Right cardiac atrium (tissue), 5 donors: ENCODE measurements around the gene CSMD2. TPM values are rescaled to one million over a fixed set of nuclear protein-coding genes. Genes with fewer than 3 reads are reported as not detected.
A peak's percentile ranks its signal among the peaks of the same experiment; 100 is the strongest.

Experiments used
- ATAC-seq, 2 donors: fragments of 200-7000 bp; cut with Tn5 transposase; one replicate each; pipeline versions ENCODE4 v1.8.0 to v1.9.1; 2020; ENCODE audit warnings: moderate library complexity in 2 of 2, mild to moderate bottlenecking in 1 of 2
- DNase-seq, 3 donors: peaks; one replicate each; pipeline ENCODE4 v3.0.0-alpha.2; 2020
- H3K27ac ChIP-seq: one replicate; pipeline ENCODE4 v1.5.1; 2013; ENCODE audit warnings: mild to moderate bottlenecking, low read length, control low read depth, moderate library complexity
- H3K27me3 ChIP-seq: one replicate; pipeline ENCODE4 v1.6.1; 2013; ENCODE audit not compliant: control insufficient read depth, insufficient read depth
- H3K4me1 ChIP-seq: one replicate; pipeline ENCODE4 v1.6.1; 2013; ENCODE audit warnings: low read length; ENCODE audit not compliant: control insufficient read depth, insufficient read depth
- H3K4me3 ChIP-seq: one replicate; pipeline ENCODE4 v1.5.1; 2013; ENCODE audit warnings: low read length, control low read depth
- H3K9me3 ChIP-seq: one replicate; pipeline ENCODE4 v1.6.1; 2013; ENCODE audit warnings: low read length; ENCODE audit not compliant: control insufficient read depth
- WGBS: extraction: QIAGEN DNeasy Blood & Tissue Kit; methylation state at CpG from one replicate; pipeline ENCODE4 v1.1.7; 2013; 5-methylcytosine and 5-hydroxymethylcytosine counted together
- intact Hi-C, 4 donors: fragments of 100-400 bp; cut with DNase I; formaldehyde crosslinking; loops; one replicate each; pipeline versions ENCODE4 v1.11.0 to v1.14.0; 2022 to 2023
- polyA plus RNA-seq: library from polyadenylated mRNA; stranded (reverse); fragments of 200-250 nt; gene quantifications from one replicate; pipeline ENCODE4 v1.2.3, GENCODE V29; 2013
- total RNA-seq, 4 donors: library from RNA; stranded (reverse); fragmentation: NEBNext Ultra II Directional; extraction: Animal tissue kit (Norgen Biotek cat#: 25700); gene quantifications; one replicate each; pipeline ENCODE4 v1.2.1, GENCODE V29; 2021
- donor health status: healthy with polysubstance abuse.
- donor health status: DM: no; HTN: yes; CAD: no.
- donor health status: DM: no; HTN: no; CAD: no.
- donor health status: DM: no; HTN: yes; CAD: no; lungs with severe emphysema.
- donor health status: DM: yes; HTN: yes; CAD: no.

The CSMD2 gene
- total and polyA plus RNA-seq, 5 donors, result 0.11 to 0.59 (median 0.38) TPM

DNA sequence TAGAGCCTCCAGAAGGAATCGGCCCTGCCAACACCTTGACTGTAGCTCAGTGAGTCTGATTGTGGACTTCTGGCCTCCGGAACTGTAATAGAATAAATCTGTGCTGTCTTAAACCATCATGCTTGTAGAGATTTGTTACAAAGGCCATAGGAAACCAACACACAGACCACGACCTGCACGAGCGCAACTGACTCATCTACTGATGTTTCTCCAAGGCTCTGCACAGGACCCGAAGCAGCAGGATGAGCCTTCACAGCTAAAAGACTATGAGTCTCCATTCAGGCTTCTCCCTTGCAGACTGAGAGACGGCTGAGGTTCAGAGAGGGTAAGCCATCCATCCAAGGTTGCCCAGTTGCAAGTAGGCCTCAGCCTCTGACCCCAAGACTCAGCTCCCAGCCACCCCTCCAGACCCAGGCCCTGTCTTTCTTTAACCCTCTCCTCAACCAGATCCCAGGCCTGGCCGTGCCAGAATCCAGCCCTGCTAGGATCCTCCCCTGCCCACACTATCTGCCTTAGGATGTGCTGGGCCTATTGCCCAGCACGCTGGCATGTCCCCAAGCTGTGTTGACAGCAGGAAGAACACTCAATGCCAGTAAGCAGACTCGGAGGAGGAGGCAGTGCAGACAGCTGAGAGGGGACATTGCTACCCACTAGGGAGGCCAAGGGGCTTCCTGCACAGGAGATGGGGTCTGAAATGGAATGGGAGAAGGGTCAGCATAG lies 192.2 kb downstream of the CSMD2 start:
- DNase-seq (peak; percentile 63 to 88 (median 84)), ATAC-seq (peak; percentile 85)
- peaks cover 11% of the 10 kb centered on the region for H3K4me1 ChIP-seq
- no peak overlapping the region for H3K27ac ChIP-seq
- WGBS, result 56% methylated on average over 10 of the region's 10 CpGs
- no peak overlapping the region for H3K4me3 ChIP-seq
- H3K27me3 ChIP-seq, result no peaks in the 10 kb centered on the region
- intact Hi-C loops, result no loop called here
- no peaks in the 10 kb centered on the region for H3K9me3 ChIP-seq

DNA sequence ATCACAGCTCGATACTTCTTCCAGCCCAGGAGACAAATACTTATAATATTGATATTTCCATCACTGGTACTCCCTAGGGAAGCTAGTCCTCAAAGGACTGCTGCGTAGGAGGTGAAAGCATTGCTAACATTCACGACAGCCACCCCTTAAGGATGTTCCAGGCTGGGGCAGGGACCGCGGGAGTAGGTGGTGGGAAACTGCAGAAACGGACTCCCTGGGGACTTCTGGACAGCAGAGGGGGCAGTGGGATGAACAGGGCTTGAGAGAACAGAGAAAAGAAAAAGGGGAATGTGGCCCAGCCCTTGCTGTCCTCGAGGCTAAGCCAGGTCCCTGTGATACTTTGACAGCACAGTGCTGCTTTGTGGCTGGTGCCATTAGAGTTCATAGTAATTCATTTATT lies 193.1 kb downstream of the CSMD2 start:
- Histone ChIP-seq H3K27me3 (no peaks in the 10 kb centered on the region), H3K4me1 (peaks cover 11% of the 10 kb centered on the region), H3K27ac (no peak overlapping the region), H3K9me3 (no peaks in the 10 kb centered on the region), H3K4me3 (no peak overlapping the region)
- DNase-seq (no peak), ATAC-seq (no peak)
- WGBS, result 60% methylated on average over 7 of the region's 7 CpGs
- intact Hi-C loops, result no loop called here

DNA sequence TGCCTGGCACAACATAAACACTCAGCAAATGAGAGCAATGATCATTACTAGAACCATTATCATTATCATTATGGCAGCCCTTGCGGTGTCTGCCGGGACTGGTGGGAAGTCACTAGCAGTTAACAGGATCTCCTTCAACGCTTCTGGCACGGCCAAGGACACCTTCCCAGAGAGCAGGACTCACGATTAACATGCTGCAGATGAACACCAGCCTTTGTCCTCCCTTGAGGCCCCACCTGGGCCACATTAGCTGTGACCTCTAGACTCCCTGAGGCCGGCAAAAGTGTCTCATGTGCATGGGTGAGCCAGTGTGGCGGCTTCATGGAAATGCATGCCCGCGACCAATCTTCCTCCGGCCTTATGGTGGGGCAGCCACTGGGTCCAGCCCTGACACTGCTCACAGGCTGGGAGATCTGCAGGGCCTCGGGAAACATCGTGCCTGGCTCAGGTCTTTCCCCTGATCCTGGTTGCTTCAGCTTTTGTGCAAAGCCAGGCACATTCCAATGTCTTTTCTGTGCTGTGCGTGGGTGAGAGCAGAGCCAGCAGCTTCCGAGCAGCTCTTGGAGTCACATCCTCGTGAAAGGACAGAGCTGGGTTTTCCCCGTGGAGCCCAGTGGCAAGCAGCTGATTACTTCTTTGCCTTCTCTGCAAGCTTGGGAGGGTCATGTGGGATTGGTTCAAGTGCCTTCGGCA lies 193.9 kb downstream of the CSMD2 start:
- 69% methylated on average over 17 of the region's 17 CpGs for WGBS
- peaks cover 11% of the 10 kb centered on the region for H3K4me1 ChIP-seq
- no peaks in the 10 kb centered on the region for H3K27me3 ChIP-seq
- no peaks in the 10 kb centered on the region for H3K9me3 ChIP-seq
- H3K27ac ChIP-seq, result no peak overlapping the region
- ATAC-seq, result peak; percentile 27 to 37
- intact Hi-C loops, result no loop called here
- no peak overlapping the region for H3K4me3 ChIP-seq
- peak in 2 of 3 donors; percentile 25 to 63 for DNase-seq

DNA sequence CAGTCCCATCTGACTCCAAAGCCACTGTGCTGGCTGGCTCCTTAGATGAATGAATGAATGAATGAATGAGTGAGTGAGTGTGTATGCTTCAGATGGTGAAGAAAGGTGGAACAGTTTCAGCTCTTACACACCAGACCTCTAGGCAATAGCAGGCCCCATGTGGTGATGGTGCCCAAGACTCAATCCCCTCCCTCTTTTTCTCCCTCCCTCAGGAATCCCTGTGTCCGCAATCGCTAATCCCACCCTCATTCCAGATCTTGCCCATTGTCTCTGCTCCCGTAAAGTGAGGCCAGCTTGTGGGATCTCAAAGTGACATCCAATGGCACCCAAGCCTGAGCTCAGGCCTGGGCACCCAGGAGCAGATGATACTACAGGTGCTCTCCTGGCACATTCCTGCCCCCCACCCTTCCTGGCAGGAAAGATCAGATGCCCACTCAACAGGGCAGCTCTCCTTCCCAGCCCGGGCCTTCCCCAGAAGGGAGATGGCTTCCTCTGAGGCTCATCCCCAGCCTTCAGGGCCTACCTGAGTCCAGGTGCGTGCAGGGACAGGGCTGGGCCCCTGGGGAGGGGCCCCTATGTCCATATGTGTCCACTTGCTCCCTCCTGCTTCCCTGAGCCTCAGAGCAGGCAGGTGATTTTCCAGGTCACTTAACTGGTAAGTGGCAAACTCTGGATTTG lies 194.7 kb downstream of the CSMD2 start:
- intact Hi-C loops, result no loop called here
- 85% methylated on average over 5 of the region's 5 CpGs for WGBS

DNA sequence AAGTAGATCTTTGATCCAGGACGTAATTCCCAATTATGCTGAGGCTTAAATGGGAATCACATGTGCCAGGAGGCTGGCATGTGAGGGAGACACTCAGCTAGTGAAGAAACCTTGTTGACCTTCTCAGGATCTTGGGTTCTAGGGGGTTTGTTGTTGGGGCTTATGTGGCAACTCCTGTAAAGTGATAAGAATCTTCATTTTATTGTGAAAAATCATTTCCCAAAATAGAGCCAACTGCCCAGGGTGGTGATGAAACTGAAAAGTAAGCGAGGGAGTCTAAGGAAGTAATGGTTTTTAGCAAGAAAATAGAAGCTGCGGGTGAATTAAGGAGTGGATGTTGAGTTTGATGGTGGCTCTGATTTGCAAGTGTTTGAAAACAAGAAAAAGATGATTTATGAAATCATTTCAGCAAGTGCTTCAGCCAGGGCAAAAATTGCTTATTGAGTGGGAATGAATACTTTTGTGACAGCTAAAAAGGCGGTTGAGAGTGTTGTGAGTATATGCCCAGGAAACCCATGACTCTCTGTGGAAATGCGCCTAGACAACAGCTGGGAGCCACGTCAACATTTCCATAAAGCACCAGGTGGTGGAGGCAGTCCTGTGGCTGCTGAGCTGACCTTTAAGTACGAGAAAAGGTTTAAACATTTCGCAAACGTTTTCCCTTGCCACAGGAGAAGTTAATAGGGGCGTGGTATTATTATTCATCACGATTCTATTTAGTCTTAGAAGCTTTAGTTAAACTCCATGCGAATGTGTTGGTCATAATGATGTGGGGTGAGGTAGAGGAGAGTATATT lies 198.5 kb downstream of the CSMD2 start:
- Histone ChIP-seq H3K27me3 (no peaks in the 10 kb centered on the region), H3K9me3 (no peaks in the 10 kb centered on the region), H3K4me3 (no peak overlapping the region), H3K4me1 (no peaks in the 10 kb centered on the region), H3K27ac (no peak overlapping the region)
- intact Hi-C loops, result no loop called here
- 71% methylated on average over 12 of the region's 12 CpGs for WGBS
- DNase-seq, result no peak
- no peak for ATAC-seq

More for the DNA sequence above, 194.7 kb downstream of the CSMD2 start:
- H3K4me3 ChIP-seq, result no peak overlapping the region
- DNase-seq, result no peak
- H3K4me1 ChIP-seq, result peaks cover 11% of the 10 kb centered on the region
- no peaks in the 10 kb centered on the region for H3K9me3 ChIP-seq
- ATAC-seq, result no peak
- H3K27ac ChIP-seq, result no peak overlapping the region
- no peaks in the 10 kb centered on the region for H3K27me3 ChIP-seq

DNA sequence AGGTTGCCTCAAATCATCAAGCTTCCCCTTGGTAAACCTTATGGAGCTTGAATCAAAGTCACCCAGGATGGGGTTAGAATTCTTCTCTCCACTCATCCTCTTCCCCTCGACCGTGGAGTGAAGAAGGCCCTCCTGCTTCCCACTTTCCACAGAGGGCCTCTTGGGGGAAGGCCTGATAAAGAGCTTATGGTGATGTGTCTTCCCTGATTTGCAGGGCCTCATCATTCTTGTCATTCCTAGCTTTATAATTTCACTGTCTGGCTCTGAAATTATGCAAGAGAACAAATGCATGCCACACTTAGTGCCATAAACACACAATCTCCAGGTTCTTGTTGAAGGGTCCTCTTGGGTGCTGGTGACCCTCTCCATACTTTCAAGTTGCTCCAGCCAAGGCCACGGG lies 199.9 kb downstream of the CSMD2 start:
- DNase-seq (no peak), ATAC-seq (no peak)
- 60% methylated on average over 3 of the region's 3 CpGs for WGBS
- H3K4me1 ChIP-seq, result no peaks in the 10 kb centered on the region
- H3K9me3 ChIP-seq, result no peaks in the 10 kb centered on the region
- no peak overlapping the region for H3K4me3 ChIP-seq
- H3K27me3 ChIP-seq, result no peaks in the 10 kb centered on the region
- intact Hi-C loops, result no loop called here
- H3K27ac ChIP-seq, result no peak overlapping the region

DNA sequence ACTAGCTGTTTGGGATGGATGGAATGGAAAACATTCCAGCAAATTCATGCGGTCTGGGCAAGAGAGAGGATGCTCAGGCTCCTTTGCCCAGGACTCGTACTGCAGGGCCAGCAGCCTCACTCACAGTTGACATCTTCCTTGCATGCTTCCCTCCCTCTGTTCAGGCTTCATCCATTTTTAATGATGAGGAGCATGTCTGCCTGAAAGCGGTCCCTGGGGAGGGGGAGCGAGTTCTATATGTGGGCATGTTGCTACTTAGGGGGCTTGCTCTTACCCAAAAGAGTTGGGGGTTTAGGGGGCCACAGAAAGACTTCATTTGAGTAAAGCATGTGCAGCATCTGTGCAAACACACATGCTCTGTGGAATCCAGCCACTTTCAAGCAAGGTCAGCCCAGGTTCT lies 203.0 kb downstream of the CSMD2 start:
- Histone ChIP-seq H3K27ac (no peak overlapping the region), H3K27me3 (no peaks in the 10 kb centered on the region), H3K4me3 (no peak overlapping the region), H3K9me3 (no peaks in the 10 kb centered on the region), H3K4me1 (no peaks in the 10 kb centered on the region)
- ATAC-seq (no peak), DNase-seq (no peak)
- intact Hi-C loops, result no loop called here
- 84% methylated on average over 4 of the region's 4 CpGs for WGBS

DNA sequence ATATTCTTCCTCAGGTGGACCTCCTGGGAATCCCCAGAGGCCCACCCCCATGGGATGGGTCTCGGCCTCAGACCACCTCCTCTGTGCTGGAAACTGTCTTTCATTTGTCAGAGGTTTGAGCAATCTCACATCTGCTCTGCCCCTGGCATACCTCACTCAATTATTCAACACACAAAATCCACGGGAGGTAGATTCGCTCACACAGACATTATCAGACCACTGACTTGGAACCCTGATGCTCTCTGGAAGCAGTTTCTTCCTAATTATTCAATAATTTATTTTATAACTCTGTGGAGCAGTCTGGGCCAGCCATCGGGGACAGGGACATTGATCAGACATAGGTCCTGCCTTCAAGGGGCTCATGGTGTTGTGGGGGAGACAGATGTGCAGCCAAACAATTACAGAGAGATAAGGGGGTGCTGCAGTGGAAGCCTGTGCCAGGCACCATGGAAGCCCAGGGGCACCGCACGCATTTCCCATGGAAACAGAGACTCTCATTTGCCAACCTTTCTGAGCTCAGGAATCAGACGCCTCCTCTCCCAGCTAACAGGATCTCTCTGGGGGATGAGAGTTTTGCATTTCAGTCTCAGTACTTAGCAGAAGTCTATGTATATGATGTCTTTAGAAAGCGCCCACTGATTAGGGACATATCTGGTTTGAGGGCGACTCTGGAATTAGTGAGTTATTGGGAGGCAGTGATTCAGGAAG lies 204.7 kb downstream of the CSMD2 start:
- H3K4me1 ChIP-seq, result no peaks in the 10 kb centered on the region
- WGBS, result 74% methylated on average over 9 of the region's 9 CpGs
- intact Hi-C loops, result no loop called here
- no peak overlapping the region for H3K4me3 ChIP-seq
- no peaks in the 10 kb centered on the region for H3K9me3 ChIP-seq
- H3K27ac ChIP-seq, result no peak overlapping the region
- H3K27me3 ChIP-seq, result no peaks in the 10 kb centered on the region
- DNase-seq (no peak), ATAC-seq (no peak)

DNA sequence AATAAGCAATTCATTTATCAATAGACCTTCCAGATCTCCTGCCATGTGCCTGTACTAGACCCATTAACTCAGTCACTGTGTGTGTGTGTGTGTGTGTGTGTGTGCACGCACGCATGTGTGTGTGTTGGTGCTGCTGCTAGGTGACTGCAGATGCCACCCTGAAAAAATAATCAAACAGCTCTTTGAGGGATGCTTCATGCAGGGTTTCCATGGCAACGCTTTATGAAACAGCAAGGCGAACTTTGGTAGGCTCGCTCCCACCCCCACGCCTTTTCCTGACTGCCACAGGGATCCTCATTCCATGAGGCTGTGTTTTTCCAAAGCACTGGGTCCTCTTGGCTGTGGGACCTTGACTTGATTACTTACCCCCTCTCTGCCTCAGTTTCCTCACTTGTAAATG lies 207.2 kb downstream of the CSMD2 start:
- 89% methylated on average over 6 of the region's 6 CpGs for WGBS

DNA sequence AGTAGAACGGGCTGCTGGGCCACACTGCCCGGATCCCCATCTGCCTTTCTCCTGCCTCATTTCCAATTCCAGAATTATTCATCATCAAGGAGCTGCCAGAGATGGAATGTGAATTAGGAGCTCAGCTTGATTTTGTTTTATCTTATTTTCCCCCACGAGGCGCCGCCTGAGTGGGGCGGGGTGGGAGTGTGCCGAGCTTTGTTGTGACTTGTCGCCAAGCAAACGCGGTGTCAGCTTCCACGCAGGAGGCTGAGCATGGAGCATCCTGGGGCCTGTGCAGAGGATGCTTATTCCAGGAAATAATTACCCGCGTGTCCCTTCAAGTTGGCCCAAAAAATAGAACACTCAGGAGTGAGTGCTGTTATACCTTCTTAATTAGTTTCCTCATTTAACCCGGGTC lies 209.9 kb downstream of the CSMD2 start:
- intact Hi-C loops, result no loop called here
- Histone ChIP-seq H3K9me3 (no peaks in the 10 kb centered on the region), H3K4me3 (no peak overlapping the region), H3K4me1 (no peaks in the 10 kb centered on the region), H3K27ac (no peak overlapping the region), H3K27me3 (no peaks in the 10 kb centered on the region)
- ATAC-seq (no peak), DNase-seq (no peak)
- WGBS, result 63% methylated on average over 14 of the region's 14 CpGs

More for the DNA sequence above, 207.2 kb downstream of the CSMD2 start:
- no peak overlapping the region for H3K4me3 ChIP-seq
- H3K27ac ChIP-seq, result no peak overlapping the region
- ATAC-seq (no peak), DNase-seq (no peak)
- intact Hi-C loops, result no loop called here
- H3K4me1 ChIP-seq, result no peaks in the 10 kb centered on the region
- no peaks in the 10 kb centered on the region for H3K27me3 ChIP-seq
- no peaks in the 10 kb centered on the region for H3K9me3 ChIP-seq
